ENCODE results near the gene BCL11B.

Gene BCL11B

GRCh38 chr14:99247772-99248171 is 24.2 kb downstream of the BCL11B start:
- H3K27me3 ChIP-seq (ENCODE audit: control insufficient read depth in 2 of 2, insufficient read depth in 2 of 2, low read length in 2 of 2) = peaks cover 0 to 9% of the 10 kb centered on the region in 2 donors

DNA sequence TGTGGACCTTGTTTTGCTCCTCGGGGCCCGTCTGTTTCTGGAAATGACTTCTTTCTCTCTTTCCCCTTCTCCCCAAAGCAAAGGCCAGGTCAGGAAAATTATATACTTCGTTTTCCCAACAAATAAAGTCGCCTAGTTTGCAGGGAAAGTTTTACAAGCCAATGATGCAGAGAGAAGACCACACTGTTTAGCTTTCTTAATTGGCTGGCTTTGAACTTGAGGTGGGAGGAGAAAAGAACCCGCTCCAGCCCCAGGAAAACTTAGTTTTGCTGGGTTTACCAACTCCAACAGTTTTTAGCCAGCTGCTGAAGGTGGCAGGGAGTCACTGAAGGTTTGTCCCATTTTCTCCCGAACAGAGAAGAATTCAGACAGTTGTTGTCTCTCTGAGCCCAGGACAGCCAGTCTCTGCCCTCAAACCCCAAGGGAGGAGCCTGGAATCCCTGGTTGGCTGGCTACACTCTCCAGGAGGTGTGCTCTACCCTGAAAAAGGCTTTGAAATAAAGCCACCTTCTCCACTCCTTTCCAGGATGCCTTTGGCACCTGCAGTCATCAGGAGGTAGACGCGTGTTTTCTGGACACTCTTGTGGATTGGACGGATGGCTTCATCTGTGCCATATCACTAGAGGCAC is 24.8 kb downstream of the BCL11B start:
- H3K9me3 ChIP-seq (ENCODE audit: control insufficient read depth in 2 of 2, low read length in 2 of 2) = no peaks in the 10 kb centered on the region
- no peaks in the 10 kb centered on the region for H3K4me1 ChIP-seq (ENCODE audit: control insufficient read depth in 2 of 2, insufficient read depth in 2 of 2, low read length in 2 of 2)
- H3K9ac ChIP-seq (ENCODE audit: low read depth in 1 of 2, low read length in 2 of 2) = no peak overlapping the region
- H3K36me3 ChIP-seq (ENCODE audit: control insufficient read depth in 2 of 2, insufficient read depth in 2 of 2, low read length in 2 of 2) = no peaks in the 10 kb centered on the region
- H3K4me3 ChIP-seq (ENCODE audit: low read length in 2 of 2) = no peak overlapping the region
- peak overlapping the region in 1 of 2 donors; percentile 23 for H3K27ac ChIP-seq (ENCODE audit: low read depth in 2 of 2, low read length in 2 of 2)
- peaks cover 0 to 9% of the 10 kb centered on the region in 2 donors for H3K27me3 ChIP-seq (ENCODE audit: control insufficient read depth in 2 of 2, insufficient read depth in 2 of 2, low read length in 2 of 2)

More at GRCh38 chr14:99247772-99248171, 24.2 kb downstream of the BCL11B start:
- Histone ChIP-seq H3K4me1 (ENCODE audit: control insufficient read depth in 2 of 2, insufficient read depth in 2 of 2, low read length in 2 of 2) (no peaks in the 10 kb centered on the region), H3K4me3 (ENCODE audit: low read length in 2 of 2) (no peak overlapping the region), H3K27ac (ENCODE audit: low read depth in 2 of 2, low read length in 2 of 2) (peak overlapping the region in 1 of 2 donors; percentile 23), H3K36me3 (ENCODE audit: control insufficient read depth in 2 of 2, insufficient read depth in 2 of 2, low read length in 2 of 2) (no peaks in the 10 kb centered on the region), H3K9me3 (ENCODE audit: control insufficient read depth in 2 of 2, low read length in 2 of 2) (no peaks in the 10 kb centered on the region), H3K9ac (ENCODE audit: low read depth in 1 of 2, low read length in 2 of 2) (no peak overlapping the region)

DNA sequence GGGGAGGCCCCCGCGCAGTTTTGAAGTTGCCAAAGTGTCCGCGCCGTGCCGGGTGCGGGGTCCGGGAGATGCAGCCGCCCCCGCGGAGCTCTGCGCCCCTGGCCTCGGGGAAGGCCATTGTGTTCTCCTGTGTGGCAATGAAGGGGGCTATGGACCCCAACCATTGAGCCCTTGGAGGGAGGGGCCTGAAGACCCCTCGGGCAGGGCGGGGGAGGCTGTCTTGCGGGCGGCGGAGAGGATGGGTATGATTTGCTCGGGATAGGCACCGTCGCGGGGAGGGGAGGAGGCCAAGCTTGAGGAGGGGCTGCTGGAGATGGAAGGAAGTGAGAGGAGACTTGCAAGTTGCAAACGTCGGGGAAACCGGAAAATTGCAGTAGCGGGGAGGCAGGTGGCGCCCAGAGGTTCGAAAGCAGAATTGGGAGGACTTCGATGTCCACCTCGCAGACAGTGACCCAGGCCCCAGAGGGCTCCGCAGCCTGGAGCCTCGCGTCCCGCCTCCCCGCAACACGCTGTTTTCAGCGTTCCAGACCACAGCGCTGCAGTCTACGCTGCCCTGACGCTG is 25.4 kb downstream of the BCL11B start:
- H3K27me3 ChIP-seq (ENCODE audit: control insufficient read depth in 2 of 2, insufficient read depth in 2 of 2, low read length in 2 of 2) = peaks cover under 1 to 9% of the 10 kb centered on the region in 2 donors
- peak overlapping the region in 1 of 2 donors; percentile 23 for H3K27ac ChIP-seq (ENCODE audit: low read depth in 2 of 2, low read length in 2 of 2)
- no peaks in the 10 kb centered on the region for H3K9me3 ChIP-seq (ENCODE audit: control insufficient read depth in 2 of 2, low read length in 2 of 2)

DNA sequence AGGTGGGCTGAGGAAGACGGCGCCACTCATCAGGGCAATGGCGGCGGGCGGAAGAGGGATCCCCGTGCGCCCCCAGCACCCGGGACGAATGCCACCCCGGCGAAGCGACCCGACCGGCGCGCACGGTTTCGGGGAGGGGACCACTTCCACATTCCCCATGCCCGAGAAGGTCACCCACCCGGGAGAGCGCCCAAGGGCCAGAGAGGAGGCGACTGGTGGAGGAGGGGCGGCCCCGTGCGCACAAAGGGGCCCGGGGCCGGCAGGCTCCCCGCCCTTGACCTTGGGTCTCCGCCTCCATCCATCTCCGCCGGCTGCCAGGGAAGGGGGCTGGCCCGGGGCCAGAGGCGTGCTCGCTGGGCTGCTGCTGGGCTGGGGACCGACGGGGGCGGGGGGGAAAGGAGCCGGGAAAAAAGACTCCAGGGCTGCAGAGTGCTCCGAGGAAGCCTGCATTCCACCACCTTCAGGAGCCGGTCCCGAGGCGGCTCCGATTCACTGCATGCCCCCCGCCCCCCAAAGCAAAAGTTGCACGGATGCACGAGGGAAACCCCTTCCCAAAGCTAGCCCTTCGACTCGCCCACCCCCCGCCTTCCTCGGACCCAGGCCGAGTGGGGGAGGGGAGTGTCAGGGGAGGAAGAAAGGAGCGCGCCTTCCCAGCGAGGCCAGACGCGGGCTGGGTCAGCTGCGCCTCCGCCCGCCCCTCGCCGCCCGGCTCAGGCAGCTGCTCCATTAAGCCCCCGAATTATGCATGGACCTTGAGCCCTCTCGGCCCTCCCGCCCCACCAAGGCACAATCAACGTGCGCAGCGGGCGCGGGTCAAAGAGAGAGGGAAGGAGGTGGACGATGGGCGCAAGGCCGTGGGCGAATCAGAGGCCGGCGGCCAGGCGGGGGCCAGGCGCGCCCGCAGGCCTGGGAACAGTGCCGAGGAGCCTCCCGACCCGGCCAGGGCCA is 26.2 kb downstream of the BCL11B start:
- Histone ChIP-seq H3K27me3 (ENCODE audit: control insufficient read depth in 2 of 2, insufficient read depth in 2 of 2, low read length in 2 of 2) (peaks cover 3 to 9% of the 10 kb centered on the region in 2 donors), H3K4me1 (ENCODE audit: control insufficient read depth in 2 of 2, insufficient read depth in 2 of 2, low read length in 2 of 2) (no peaks in the 10 kb centered on the region), H3K9ac (ENCODE audit: low read depth in 1 of 2, low read length in 2 of 2) (no peak overlapping the region), H3K9me3 (ENCODE audit: control insufficient read depth in 2 of 2, low read length in 2 of 2) (no peaks in the 10 kb centered on the region), H3K36me3 (ENCODE audit: control insufficient read depth in 2 of 2, insufficient read depth in 2 of 2, low read length in 2 of 2) (no peaks in the 10 kb centered on the region), H3K27ac (ENCODE audit: low read depth in 2 of 2, low read length in 2 of 2) (peak overlapping the region in 1 of 2 donors; percentile 23), H3K4me3 (ENCODE audit: low read length in 2 of 2) (peak overlapping the region in 1 of 2 donors; percentile 8)

More for the DNA sequence above, 25.4 kb downstream of the BCL11B start:
- Histone ChIP-seq H3K36me3 (ENCODE audit: control insufficient read depth in 2 of 2, insufficient read depth in 2 of 2, low read length in 2 of 2) (no peaks in the 10 kb centered on the region), H3K4me3 (ENCODE audit: low read length in 2 of 2) (no peak overlapping the region), H3K9ac (ENCODE audit: low read depth in 1 of 2, low read length in 2 of 2) (no peak overlapping the region), H3K4me1 (ENCODE audit: control insufficient read depth in 2 of 2, insufficient read depth in 2 of 2, low read length in 2 of 2) (no peaks in the 10 kb centered on the region)

GRCh38 chr14:99244941-99245563 is 26.9 kb downstream of the BCL11B start:
- peaks cover 3 to 9% of the 10 kb centered on the region in 2 donors for H3K27me3 ChIP-seq (ENCODE audit: control insufficient read depth in 2 of 2, insufficient read depth in 2 of 2, low read length in 2 of 2)
- H3K9ac ChIP-seq (ENCODE audit: low read depth in 1 of 2, low read length in 2 of 2) = no peak overlapping the region
- no peaks in the 10 kb centered on the region for H3K4me1 ChIP-seq (ENCODE audit: control insufficient read depth in 2 of 2, insufficient read depth in 2 of 2, low read length in 2 of 2)
- peak overlapping the region in 1 of 2 donors; percentile 23 for H3K27ac ChIP-seq (ENCODE audit: low read depth in 2 of 2, low read length in 2 of 2)
- no peak overlapping the region for H3K4me3 ChIP-seq (ENCODE audit: low read length in 2 of 2)
- H3K9me3 ChIP-seq (ENCODE audit: control insufficient read depth in 2 of 2, low read length in 2 of 2) = no peaks in the 10 kb centered on the region
- no peaks in the 10 kb centered on the region for H3K36me3 ChIP-seq (ENCODE audit: control insufficient read depth in 2 of 2, insufficient read depth in 2 of 2, low read length in 2 of 2)

- Histone ChIP-seq H3K9ac (ENCODE audit: low read depth in 1 of 2, low read length in 2 of 2) (no peak overlapping the region), H3K9me3 (ENCODE audit: control insufficient read depth in 2 of 2, low read length in 2 of 2) (no peaks in the 10 kb centered on the region), H3K27ac (ENCODE audit: low read depth in 2 of 2, low read length in 2 of 2) (peak overlapping the region in 1 of 2 donors; percentile 23), H3K27me3 (ENCODE audit: control insufficient read depth in 2 of 2, insufficient read depth in 2 of 2, low read length in 2 of 2) (peaks cover 3 to 9% of the 10 kb centered on the region in 2 donors), H3K4me3 (ENCODE audit: low read length in 2 of 2) (peak overlapping the region in 1 of 2 donors; percentile 31), H3K36me3 (ENCODE audit: control insufficient read depth in 2 of 2, insufficient read depth in 2 of 2, low read length in 2 of 2) (no peaks in the 10 kb centered on the region), H3K4me1 (ENCODE audit: control insufficient read depth in 2 of 2, insufficient read depth in 2 of 2, low read length in 2 of 2) (peaks cover 0 to 2% of the 10 kb centered on the region in 2 donors)
Measured at GRCh38 chr14:99244367-99244901, 27.6 kb downstream of the BCL11B start.

GRCh38 chr14:99242816-99243721 is 28.9 kb downstream of the BCL11B start:
- Histone ChIP-seq H3K36me3 (ENCODE audit: control insufficient read depth in 2 of 2, insufficient read depth in 2 of 2, low read length in 2 of 2) (no peaks in the 10 kb centered on the region), H3K9ac (ENCODE audit: low read depth in 1 of 2, low read length in 2 of 2) (peak overlapping the region in 1 of 2 donors; percentile 24), H3K4me1 (ENCODE audit: control insufficient read depth in 2 of 2, insufficient read depth in 2 of 2, low read length in 2 of 2) (peaks cover 0 to 3% of the 10 kb centered on the region in 2 donors), H3K9me3 (ENCODE audit: control insufficient read depth in 2 of 2, low read length in 2 of 2) (no peaks in the 10 kb centered on the region), H3K27me3 (ENCODE audit: control insufficient read depth in 2 of 2, insufficient read depth in 2 of 2, low read length in 2 of 2) (peaks cover 3 to 9% of the 10 kb centered on the region in 2 donors), H3K27ac (ENCODE audit: low read depth in 2 of 2, low read length in 2 of 2) (peak overlapping the region in 1 of 2 donors; percentile 50), H3K4me3 (ENCODE audit: low read length in 2 of 2) (no peak overlapping the region)

DNA sequence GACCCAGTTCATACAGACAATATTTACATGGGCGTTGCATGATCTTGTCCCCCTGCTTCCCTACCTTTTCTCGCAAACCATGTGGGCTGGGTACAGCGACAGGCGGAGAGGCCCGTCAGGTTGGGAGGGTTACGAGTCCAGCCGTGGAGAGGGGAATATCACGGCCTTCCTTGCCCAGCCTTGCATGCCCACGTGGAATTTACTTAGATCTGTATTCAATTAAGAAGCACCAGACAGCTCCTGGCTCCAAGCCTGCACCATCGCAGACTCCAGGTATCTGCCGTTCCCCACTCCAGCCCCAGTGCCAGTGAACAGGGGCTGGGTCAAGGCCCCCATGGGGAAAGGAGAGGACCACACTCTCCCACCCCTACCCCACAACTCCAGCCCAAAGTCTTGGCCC is 29.8 kb downstream of the BCL11B start:
- Histone ChIP-seq H3K9ac (ENCODE audit: low read depth in 1 of 2, low read length in 2 of 2) (no peak overlapping the region), H3K4me3 (ENCODE audit: low read length in 2 of 2) (peak overlapping the region in 1 of 2 donors; percentile 23), H3K36me3 (ENCODE audit: control insufficient read depth in 2 of 2, insufficient read depth in 2 of 2, low read length in 2 of 2) (no peaks in the 10 kb centered on the region), H3K27me3 (ENCODE audit: control insufficient read depth in 2 of 2, insufficient read depth in 2 of 2, low read length in 2 of 2) (peaks cover 3 to 4% of the 10 kb centered on the region in 2 donors), H3K4me1 (ENCODE audit: control insufficient read depth in 2 of 2, insufficient read depth in 2 of 2, low read length in 2 of 2) (peaks cover 0 to 3% of the 10 kb centered on the region in 2 donors), H3K27ac (ENCODE audit: low read depth in 2 of 2, low read length in 2 of 2) (peak overlapping the region in 1 of 2 donors; percentile 50), H3K9me3 (ENCODE audit: control insufficient read depth in 2 of 2, low read length in 2 of 2) (no peaks in the 10 kb centered on the region)

Data from mucosa of rectum (tissue), 2 donors.